Adipocyte (in vitro differentiated cells): ENCODE data around the gene DCAF15.

Experiments
- DNase-seq: peaks from one replicate; pipeline ENCODE4 v3.0.0-alpha.2; 2015; ENCODE audit warnings: low read depth
- H3K27me3 ChIP-seq: replicated peaks from 2 replicates; pipeline ENCODE4 v1.7.0; 2013; ENCODE audit warnings: mild to moderate bottlenecking, low read length, moderate library complexity; ENCODE audit not compliant: control insufficient read depth, insufficient read depth
- H3K36me3 ChIP-seq: 2 replicates; pipeline ENCODE4 v1.7.0; 2013; ENCODE audit warnings: low read length, mild to moderate bottlenecking, moderate library complexity; ENCODE audit not compliant: control insufficient read depth, insufficient read depth, severe bottlenecking
- H3K4me1 ChIP-seq: 2 replicates; pipeline ENCODE4 v1.7.0; 2013; ENCODE audit warnings: mild to moderate bottlenecking, low read length, moderate library complexity; ENCODE audit not compliant: control insufficient read depth, insufficient read depth
- H3K4me3 ChIP-seq: 2 replicates; pipeline ENCODE4 v1.7.0; 2013; ENCODE audit warnings: mild to moderate bottlenecking, low read length, moderate library complexity
- H3K9ac ChIP-seq: 2 replicates; pipeline ENCODE4 v1.7.0; 2013; ENCODE audit warnings: mild to moderate bottlenecking, low read length, moderate library complexity
- H3K9me3 ChIP-seq: 2 replicates; pipeline ENCODE4 v1.7.0; 2013; ENCODE audit warnings: mild to moderate bottlenecking, low read length, moderate library complexity; ENCODE audit not compliant: control insufficient read depth

The DCAF15 gene

GRCh38 chr19:13952931-13953531, 722 bp downstream of the DCAF15 start:
- Histone ChIP-seq H3K27me3 (no peaks in the 10 kb centered on the region), H3K9ac (peak overlapping the region; percentile 80), H3K36me3 (peaks cover 24% of the 10 kb centered on the region), H3K9me3 (no peaks in the 10 kb centered on the region), H3K4me3 (peak overlapping the region; percentile 85), H3K4me1 (peaks cover 8% of the 10 kb centered on the region)
- peak; percentile 70 for DNase-seq

GRCh38 chr19:13954185-13954584, 1.9 kb downstream of the DCAF15 start:
- no peak for DNase-seq
- Histone ChIP-seq H3K4me3 (no peak overlapping the region), H3K9ac (peak overlapping the region; percentile 80), H3K27me3 (no peaks in the 10 kb centered on the region), H3K9me3 (no peaks in the 10 kb centered on the region), H3K4me1 (peaks cover 8% of the 10 kb centered on the region), H3K36me3 (peaks cover 24% of the 10 kb centered on the region)

GRCh38 chr19:13955662-13956364, 3.5 kb downstream of the DCAF15 start:
- Histone ChIP-seq H3K9me3 (no peaks in the 10 kb centered on the region), H3K4me1 (peaks cover 8% of the 10 kb centered on the region), H3K36me3 (peaks cover 31% of the 10 kb centered on the region), H3K27me3 (no peaks in the 10 kb centered on the region), H3K9ac (no peak overlapping the region), H3K4me3 (no peak overlapping the region)
- DNase-seq: no peak

GRCh38 chr19:13956365-13956744, 4.0 kb downstream of the DCAF15 start:
- Histone ChIP-seq H3K4me1 (peaks cover 8% of the 10 kb centered on the region), H3K4me3 (no peak overlapping the region), H3K9me3 (no peaks in the 10 kb centered on the region), H3K36me3 (peaks cover 31% of the 10 kb centered on the region), H3K9ac (no peak overlapping the region), H3K27me3 (no peaks in the 10 kb centered on the region)
- no peak for DNase-seq

GRCh38 chr19:13957051-13957450, 4.7 kb downstream of the DCAF15 start:
- peaks cover 35% of the 10 kb centered on the region for H3K36me3 ChIP-seq
- H3K27me3 ChIP-seq: no peaks in the 10 kb centered on the region
- DNase-seq: no peak
- no peak overlapping the region for H3K4me3 ChIP-seq
- H3K4me1 ChIP-seq: peaks cover 8% of the 10 kb centered on the region
- H3K9ac ChIP-seq: no peak overlapping the region
- no peaks in the 10 kb centered on the region for H3K9me3 ChIP-seq

- Histone ChIP-seq H3K27me3 (no peaks in the 10 kb centered on the region), H3K36me3 (peaks cover 35% of the 10 kb centered on the region), H3K9ac (no peak overlapping the region), H3K4me3 (no peak overlapping the region), H3K9me3 (no peaks in the 10 kb centered on the region), H3K4me1 (peaks cover 7% of the 10 kb centered on the region)
- DNase-seq: no peak
These were observed 5.7 kb downstream of the DCAF15 start for GRCh38 chr19:13958043-13958442.

GRCh38 chr19:13959141-13959961, 7.0 kb downstream of the DCAF15 start:
- H3K4me3 ChIP-seq: no peak overlapping the region
- peaks cover 35% of the 10 kb centered on the region for H3K36me3 ChIP-seq
- no peaks in the 10 kb centered on the region for H3K27me3 ChIP-seq
- H3K4me1 ChIP-seq: no peaks in the 10 kb centered on the region
- H3K9me3 ChIP-seq: no peaks in the 10 kb centered on the region
- no peak for DNase-seq
- no peak overlapping the region for H3K9ac ChIP-seq

GRCh38 chr19:13959962-13960862, 7.9 kb downstream of the DCAF15 start:
- DNase-seq: no peak
- no peaks in the 10 kb centered on the region for H3K9me3 ChIP-seq
- H3K36me3 ChIP-seq: peaks cover 30% of the 10 kb centered on the region
- no peaks in the 10 kb centered on the region for H3K27me3 ChIP-seq
- no peak overlapping the region for H3K4me3 ChIP-seq
- no peaks in the 10 kb centered on the region for H3K4me1 ChIP-seq
- H3K9ac ChIP-seq: no peak overlapping the region

- H3K36me3 ChIP-seq: peaks cover 22% of the 10 kb centered on the region
These were observed 8.8 kb downstream of the DCAF15 start for GRCh38 chr19:13960863-13961784.

More at GRCh38 chr19:13960863-13961784, 8.8 kb downstream of the DCAF15 start:
- Histone ChIP-seq H3K9me3 (no peaks in the 10 kb centered on the region), H3K9ac (no peak overlapping the region), H3K4me3 (no peak overlapping the region), H3K27me3 (no peaks in the 10 kb centered on the region), H3K4me1 (no peaks in the 10 kb centered on the region)
- no peak for DNase-seq
